ENCODE measurements around the gene DPF3.

The DPF3 gene

GRCh38 chr14:72780751-72781150, 113.2 kb downstream of the DPF3 start:
- DNase-seq (ENCODE audit: low read depth, low spot score): no peak
- Histone ChIP-seq H3K4me1 (ENCODE audit: insufficient read depth, insufficient read length) (no peaks in the 10 kb centered on the region), H3K9ac (ENCODE audit: insufficient read length, low read depth) (no peak overlapping the region), H3K9me3 (ENCODE audit: insufficient read depth, low read length) (peaks cover 7% of the 10 kb centered on the region; the same call in 1 of the 2 replicates), H3K27me3 (ENCODE audit: insufficient read depth, insufficient read length) (no peaks in the 10 kb centered on the region), H3K4me3 (ENCODE audit: insufficient read length, low read depth) (no peak overlapping the region), H3K36me3 (ENCODE audit: insufficient read depth, insufficient read length, low read length) (no peaks in the 10 kb centered on the region)
- no peak for TF ChIP-seq YY1 (IDR thresholded peaks at IDR 0.05; ENCODE audit: insufficient read depth, insufficient read length)
- TF ChIP-seq SUZ12 (IDR thresholded peaks at IDR 0.05; ENCODE audit: extremely low read depth, insufficient read depth, insufficient read length): no peak
- TF ChIP-seq ZNF274 (IDR thresholded peaks at IDR 0.05; ENCODE audit: low read depth, low read length): no peak

DNA sequence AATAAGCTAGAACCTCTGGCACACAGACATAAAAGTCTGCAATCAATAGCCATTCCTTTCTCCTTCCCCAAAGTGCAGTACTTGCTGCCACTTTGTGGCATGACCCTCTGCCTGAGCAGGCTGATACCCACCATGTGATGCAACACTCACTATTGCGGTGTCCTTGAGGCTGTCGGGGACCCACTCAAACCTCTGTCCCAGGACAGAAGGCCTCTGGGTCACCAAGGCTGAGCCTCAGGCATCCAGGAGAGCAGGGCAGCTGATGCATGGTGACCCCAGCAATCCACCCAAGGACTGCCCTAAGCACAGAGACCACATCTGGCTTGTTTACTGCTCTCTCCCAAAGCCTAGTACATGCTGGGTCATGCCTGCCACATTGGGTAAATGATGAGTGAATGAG, 114.2 kb downstream of the DPF3 start:
- Histone ChIP-seq H3K27me3 (ENCODE audit: insufficient read depth, insufficient read length) (no peaks in the 10 kb centered on the region), H3K36me3 (ENCODE audit: insufficient read depth, insufficient read length, low read length) (no peaks in the 10 kb centered on the region), H3K9ac (ENCODE audit: insufficient read length, low read depth) (no peak overlapping the region), H3K4me3 (ENCODE audit: insufficient read length, low read depth) (no peak overlapping the region), H3K9me3 (ENCODE audit: insufficient read depth, low read length) (peaks cover 7% of the 10 kb centered on the region; the same call in 1 of the 2 replicates), H3K4me1 (ENCODE audit: insufficient read depth, insufficient read length) (no peaks in the 10 kb centered on the region)
- no peak for DNase-seq (ENCODE audit: low read depth, low spot score)
- TF ChIP-seq SUZ12 (IDR thresholded peaks at IDR 0.05; ENCODE audit: extremely low read depth, insufficient read depth, insufficient read length) (no peak), YY1 (IDR thresholded peaks at IDR 0.05; ENCODE audit: insufficient read depth, insufficient read length) (no peak), ZNF274 (IDR thresholded peaks at IDR 0.05; ENCODE audit: low read depth, low read length) (no peak)

DNA sequence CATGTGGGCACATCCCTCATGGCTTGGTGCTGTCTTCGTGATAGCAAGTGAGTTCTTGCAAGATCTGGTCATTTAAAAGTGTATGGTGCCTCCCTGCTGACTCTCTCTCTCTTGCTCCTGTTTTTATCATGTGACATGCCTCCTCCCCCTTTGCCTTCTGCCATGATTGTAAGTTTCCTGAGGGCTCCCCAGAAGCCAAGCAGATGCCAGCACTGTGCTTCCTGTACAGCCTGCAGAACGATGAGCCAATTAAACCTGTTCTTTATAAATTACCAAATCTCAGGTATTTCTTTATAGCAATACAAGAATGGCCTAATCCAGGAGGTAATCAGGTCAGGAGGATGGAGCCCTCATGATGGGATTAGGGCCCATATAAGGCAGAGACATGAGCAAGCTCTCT, 116.3 kb downstream of the DPF3 start:
- no peak overlapping the region for H3K9ac ChIP-seq (ENCODE audit: insufficient read length, low read depth)
- H3K4me1 ChIP-seq (ENCODE audit: insufficient read depth, insufficient read length): no peaks in the 10 kb centered on the region
- TF ChIP-seq SUZ12 (IDR thresholded peaks at IDR 0.05; ENCODE audit: extremely low read depth, insufficient read depth, insufficient read length) (no peak), ZNF274 (IDR thresholded peaks at IDR 0.05; ENCODE audit: low read depth, low read length) (no peak), YY1 (IDR thresholded peaks at IDR 0.05; ENCODE audit: insufficient read depth, insufficient read length) (no peak)
- no peak overlapping the region for H3K4me3 ChIP-seq (ENCODE audit: insufficient read length, low read depth)
- peaks cover 7% of the 10 kb centered on the region; the same call in 1 of the 2 replicates for H3K9me3 ChIP-seq (ENCODE audit: insufficient read depth, low read length)
- H3K36me3 ChIP-seq (ENCODE audit: insufficient read depth, insufficient read length, low read length): no peaks in the 10 kb centered on the region
- no peaks in the 10 kb centered on the region for H3K27me3 ChIP-seq (ENCODE audit: insufficient read depth, insufficient read length)
- DNase-seq (ENCODE audit: low read depth, low spot score): no peak

GRCh38 chr14:72776701-72777261, 117.1 kb downstream of the DPF3 start:
- H3K27me3 ChIP-seq (ENCODE audit: insufficient read depth, insufficient read length): no peaks in the 10 kb centered on the region
- H3K36me3 ChIP-seq (ENCODE audit: insufficient read depth, insufficient read length, low read length): no peaks in the 10 kb centered on the region
- H3K9ac ChIP-seq (ENCODE audit: insufficient read length, low read depth): no peak overlapping the region
- no peaks in the 10 kb centered on the region for H3K4me1 ChIP-seq (ENCODE audit: insufficient read depth, insufficient read length)
- TF ChIP-seq SUZ12 (IDR thresholded peaks at IDR 0.05; ENCODE audit: extremely low read depth, insufficient read depth, insufficient read length) (no peak), YY1 (IDR thresholded peaks at IDR 0.05; ENCODE audit: insufficient read depth, insufficient read length) (no peak), ZNF274 (IDR thresholded peaks at IDR 0.05; ENCODE audit: low read depth, low read length) (no peak)
- peaks cover 7% of the 10 kb centered on the region; the same call in 1 of the 2 replicates for H3K9me3 ChIP-seq (ENCODE audit: insufficient read depth, low read length)
- no peak overlapping the region for H3K4me3 ChIP-seq (ENCODE audit: insufficient read length, low read depth)
- DNase-seq (ENCODE audit: low read depth, low spot score): no peak

GRCh38 chr14:72775923-72776554, 117.9 kb downstream of the DPF3 start:
- no peak for TF ChIP-seq ZNF274 (IDR thresholded peaks at IDR 0.05; ENCODE audit: low read depth, low read length)
- no peak for TF ChIP-seq YY1 (IDR thresholded peaks at IDR 0.05; ENCODE audit: insufficient read depth, insufficient read length)
- Histone ChIP-seq H3K36me3 (ENCODE audit: insufficient read depth, insufficient read length, low read length) (no peaks in the 10 kb centered on the region), H3K27me3 (ENCODE audit: insufficient read depth, insufficient read length) (no peaks in the 10 kb centered on the region), H3K4me3 (ENCODE audit: insufficient read length, low read depth) (no peak overlapping the region), H3K9ac (ENCODE audit: insufficient read length, low read depth) (no peak overlapping the region), H3K4me1 (ENCODE audit: insufficient read depth, insufficient read length) (no peaks in the 10 kb centered on the region), H3K9me3 (ENCODE audit: insufficient read depth, low read length) (peaks cover 7% of the 10 kb centered on the region; the same call in 1 of the 2 replicates)
- no peak for DNase-seq (ENCODE audit: low read depth, low spot score)

GRCh38 chr14:72774894-72775620, 118.8 kb downstream of the DPF3 start:
- no peaks in the 10 kb centered on the region for H3K4me1 ChIP-seq (ENCODE audit: insufficient read depth, insufficient read length)
- H3K36me3 ChIP-seq (ENCODE audit: insufficient read depth, insufficient read length, low read length): no peaks in the 10 kb centered on the region
- no peak for TF ChIP-seq ZNF274 (IDR thresholded peaks at IDR 0.05; ENCODE audit: low read depth, low read length)
- TF ChIP-seq YY1 (IDR thresholded peaks at IDR 0.05; ENCODE audit: insufficient read depth, insufficient read length): no peak
- no peak overlapping the region for H3K4me3 ChIP-seq (ENCODE audit: insufficient read length, low read depth)
- H3K9me3 ChIP-seq (ENCODE audit: insufficient read depth, low read length): peaks cover 7% of the 10 kb centered on the region; the same call in 1 of the 2 replicates
- DNase-seq (ENCODE audit: low read depth, low spot score): no peak
- H3K9ac ChIP-seq (ENCODE audit: insufficient read length, low read depth): no peak overlapping the region
- H3K27me3 ChIP-seq (ENCODE audit: insufficient read depth, insufficient read length): no peaks in the 10 kb centered on the region

GRCh38 chr14:72774141-72774540, 119.8 kb downstream of the DPF3 start:
- Histone ChIP-seq H3K4me3 (ENCODE audit: insufficient read length, low read depth) (no peak overlapping the region), H3K27me3 (ENCODE audit: insufficient read depth, insufficient read length) (no peaks in the 10 kb centered on the region), H3K9me3 (ENCODE audit: insufficient read depth, low read length) (peaks cover 7% of the 10 kb centered on the region; the same call in 1 of the 2 replicates), H3K4me1 (ENCODE audit: insufficient read depth, insufficient read length) (no peaks in the 10 kb centered on the region), H3K36me3 (ENCODE audit: insufficient read depth, insufficient read length, low read length) (no peaks in the 10 kb centered on the region), H3K9ac (ENCODE audit: insufficient read length, low read depth) (no peak overlapping the region)
- DNase-seq (ENCODE audit: low read depth, low spot score): no peak
- TF ChIP-seq ZNF274 (IDR thresholded peaks at IDR 0.05; ENCODE audit: low read depth, low read length): no peak
- TF ChIP-seq YY1 (IDR thresholded peaks at IDR 0.05; ENCODE audit: insufficient read depth, insufficient read length): no peak
- TF ChIP-seq SUZ12 (IDR thresholded peaks at IDR 0.05; ENCODE audit: extremely low read depth, insufficient read depth, insufficient read length): no peak
